Measurements from ENCODE around the gene CNDP2. TPM values are rescaled to one million over a fixed set of nuclear protein-coding genes. Genes with fewer than 3 reads are reported as not detected.

Gene CNDP2
- 75.2 and 78.8 TPM in 2 replicates for total RNA-seq
- long read RNA-seq, full-length matches to known transcripts: 349 of 406 reads
- long read RNA-seq, partial matches to known transcripts: 25 of 406 reads
- long read RNA-seq, other reads (novel, unspliced or antisense): 32 of 406 reads

GRCh38 chr18:74495581-74496507 lies at the start of gene CNDP2:
TSS of gene CNDP2 (plus strand) at chr18:74496363. CDS start at chr18:74499974, 3,611 bp downstream.
- no peaks in the 10 kb centered on the region for H3K9me3 Mint-ChIP-seq (ENCODE audit: unreplicated experiment)
- DNase-seq (ENCODE audit: extremely low spot score, unreplicated experiment): peak; percentile 100
- peaks cover 28% of the 10 kb centered on the region for H3K4me1 Mint-ChIP-seq (ENCODE audit: unreplicated experiment)
- H3K4me3 Mint-ChIP-seq (ENCODE audit: unreplicated experiment): peak within 1 kb of the TSS; percentile 97
- H3K27me3 Mint-ChIP-seq (ENCODE audit: unreplicated experiment): peaks cover 17% of the 10 kb centered on the region
- TF ChIP-seq, protein P1, sequence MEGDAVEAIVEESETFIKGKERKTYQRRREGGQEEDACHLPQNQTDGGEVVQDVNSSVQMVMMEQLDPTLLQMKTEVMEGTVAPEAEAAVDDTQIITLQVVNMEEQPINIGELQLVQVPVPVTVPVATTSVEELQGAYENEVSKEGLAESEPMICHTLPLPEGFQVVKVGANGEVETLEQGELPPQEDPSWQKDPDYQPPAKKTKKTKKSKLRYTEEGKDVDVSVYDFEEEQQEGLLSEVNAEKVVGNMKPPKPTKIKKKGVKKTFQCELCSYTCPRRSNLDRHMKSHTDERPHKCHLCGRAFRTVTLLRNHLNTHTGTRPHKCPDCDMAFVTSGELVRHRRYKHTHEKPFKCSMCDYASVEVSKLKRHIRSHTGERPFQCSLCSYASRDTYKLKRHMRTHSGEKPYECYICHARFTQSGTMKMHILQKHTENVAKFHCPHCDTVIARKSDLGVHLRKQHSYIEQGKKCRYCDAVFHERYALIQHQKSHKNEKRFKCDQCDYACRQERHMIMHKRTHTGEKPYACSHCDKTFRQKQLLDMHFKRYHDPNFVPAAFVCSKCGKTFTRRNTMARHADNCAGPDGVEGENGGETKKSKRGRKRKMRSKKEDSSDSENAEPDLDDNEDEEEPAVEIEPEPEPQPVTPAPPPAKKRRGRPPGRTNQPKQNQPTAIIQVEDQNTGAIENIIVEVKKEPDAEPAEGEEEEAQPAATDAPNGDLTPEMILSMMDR (IDR thresholded peaks at IDR 0.05): no peak
- H3K27ac Mint-ChIP-seq (ENCODE audit: unreplicated experiment): peak within 1 kb of the TSS; percentile 93
- H3K36me3 Mint-ChIP-seq (ENCODE audit: unreplicated experiment): peaks cover 5% of the 10 kb centered on the region

GRCh38 chr18:74446631-74447403 lies 49.3 kb upstream of the CNDP2 start:
- no peaks in the 10 kb centered on the region for H3K4me1 Mint-ChIP-seq (ENCODE audit: unreplicated experiment)
- H3K27me3 Mint-ChIP-seq (ENCODE audit: unreplicated experiment): no peaks in the 10 kb centered on the region
- no peak overlapping the region for H3K27ac Mint-ChIP-seq (ENCODE audit: unreplicated experiment)
- peak; percentile 78 for DNase-seq (ENCODE audit: extremely low spot score, unreplicated experiment)
- no peak overlapping the region for H3K4me3 Mint-ChIP-seq (ENCODE audit: unreplicated experiment)
- TF ChIP-seq, protein P1 (IDR thresholded peaks at IDR 0.05): no peak
- no peaks in the 10 kb centered on the region for H3K9me3 Mint-ChIP-seq (ENCODE audit: unreplicated experiment)
- no peaks in the 10 kb centered on the region for H3K36me3 Mint-ChIP-seq (ENCODE audit: unreplicated experiment)

DNA sequence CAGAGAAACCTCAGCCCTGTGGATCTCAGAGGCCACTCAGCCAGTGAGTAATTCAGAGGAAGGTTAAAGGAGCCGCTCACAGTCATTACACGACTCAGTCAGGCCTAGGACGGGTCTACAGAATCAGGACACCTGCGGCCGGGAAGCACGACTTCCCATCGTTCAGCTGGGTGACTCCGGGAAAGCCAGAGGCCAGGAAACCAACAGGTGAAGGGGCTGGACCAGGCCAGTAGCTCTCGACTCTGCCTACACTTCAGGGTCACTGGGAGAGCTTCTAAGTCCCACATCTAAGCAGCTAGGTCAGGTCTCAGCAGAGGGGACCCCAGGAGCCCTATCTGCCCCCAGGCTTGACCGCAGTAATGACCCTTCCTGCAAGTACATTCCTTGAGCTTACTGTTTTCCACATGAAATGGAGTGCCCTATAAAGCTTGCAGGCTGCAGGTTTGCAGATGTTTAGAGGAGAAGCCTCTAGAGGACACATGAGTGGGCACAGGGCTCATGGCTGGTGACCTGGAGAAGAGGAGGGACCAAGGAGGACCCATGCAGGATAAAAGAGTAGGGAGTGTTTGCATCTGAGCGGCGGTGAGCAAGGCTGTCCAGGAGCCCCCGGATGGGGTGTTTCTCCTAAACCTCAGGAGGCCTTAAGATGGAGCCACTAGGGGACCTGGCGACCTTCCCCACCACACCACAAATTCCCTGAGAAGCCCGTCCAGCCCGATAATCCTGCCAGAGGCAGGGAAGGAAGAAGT lies 48.6 kb upstream of the CNDP2 start:
- TF ChIP-seq, protein P1 (IDR thresholded peaks at IDR 0.05): no peak
- Mint-ChIP-seq H3K4me3 (ENCODE audit: unreplicated experiment) (no peak overlapping the region), H3K27ac (ENCODE audit: unreplicated experiment) (no peak overlapping the region), H3K9me3 (ENCODE audit: unreplicated experiment) (no peaks in the 10 kb centered on the region), H3K4me1 (ENCODE audit: unreplicated experiment) (no peaks in the 10 kb centered on the region), H3K36me3 (ENCODE audit: unreplicated experiment) (no peaks in the 10 kb centered on the region), H3K27me3 (ENCODE audit: unreplicated experiment) (peaks cover under 1% of the 10 kb centered on the region)
- DNase-seq (ENCODE audit: extremely low spot score, unreplicated experiment): peak; percentile 77

GRCh38 chr18:74450626-74451025 lies 45.5 kb upstream of the CNDP2 start:
- Mint-ChIP-seq H3K27me3 (ENCODE audit: unreplicated experiment) (peaks cover 30% of the 10 kb centered on the region), H3K4me1 (ENCODE audit: unreplicated experiment) (no peaks in the 10 kb centered on the region), H3K36me3 (ENCODE audit: unreplicated experiment) (no peaks in the 10 kb centered on the region), H3K27ac (ENCODE audit: unreplicated experiment) (no peak overlapping the region), H3K4me3 (ENCODE audit: unreplicated experiment) (no peak overlapping the region), H3K9me3 (ENCODE audit: unreplicated experiment) (no peaks in the 10 kb centered on the region)
- peak; percentile 71 for DNase-seq (ENCODE audit: extremely low spot score, unreplicated experiment)
- TF ChIP-seq, protein P1 (IDR thresholded peaks at IDR 0.05): no peak
